Panc1 (cell line): ENCODE results near the gene GAB4. TPM values are rescaled to one million over a fixed set of nuclear protein-coding genes. Genes with fewer than 3 reads are reported as not detected.

ENCODE experiments used
- ATAC-seq: fragments of 200-7000 bp; cut with Tn5 transposase; 2 replicates; pipeline ENCODE4 v1.9.1; 2020; ENCODE audit warnings: mild to moderate bottlenecking, moderate library complexity
- BruUV-seq: library from RNA; stranded (reverse); fragments of 400-500 nt; replicated peaks from 2 replicates; lab custom pipeline; 2021; lab: Mats Ljungman, UMichigan
- CTCF ChIA-PET: fragments of 300-600 bp; sonication (Branson Sonifier 250); formaldehyde crosslinking; loops from one replicate; lab custom pipeline; 2022; ENCODE audit warnings: antibody characterized with exemption; lab: Charles Lee
- POLR2A ChIA-PET: fragments of 300-600 bp; sonication (Branson Sonifier 250); formaldehyde crosslinking; loops from one replicate; lab custom pipeline; 2022; ENCODE audit warnings: antibody characterized with exemption; lab: Charles Lee
- DNase-seq: peaks from one replicate; pipeline ENCODE4 v3.0.0-alpha.2; 2010; ENCODE audit warnings: low read depth, low spot score
- H3K27ac ChIP-seq: 2 replicates; pipeline ENCODE4 v1.5.1; 2011; ENCODE audit warnings: mild to moderate bottlenecking, low read length, inconsistent platforms
- H3K27me3 ChIP-seq: fragments of 200-500 bp; sonication (Bioruptor generic); 2 replicates; pipeline ENCODE4 v1.6.0; 2014; ENCODE audit warnings: low read length, inconsistent platforms; ENCODE audit not compliant: control insufficient read depth, insufficient read depth
- H3K36me3 ChIP-seq: fragments of 200-500 bp; sonication (Bioruptor generic); 2 replicates; pipeline ENCODE4 v1.5.1; 2014; ENCODE audit warnings: inconsistent platforms, mild to moderate bottlenecking, low read length, moderate library complexity; ENCODE audit not compliant: control insufficient read depth, insufficient read depth
- H3K4me1 ChIP-seq: 2 replicates; pipeline ENCODE4 v1.5.1; 2011; ENCODE audit warnings: inconsistent platforms, mild to moderate bottlenecking, low read length, moderate library complexity; ENCODE audit not compliant: control insufficient read depth, insufficient read depth
- H3K4me3 ChIP-seq, 2 experiments: 2 replicates each; pipeline ENCODE4 v1.5.1; 2011 to 2012; ENCODE audit warnings: low read depth in 2 of 2, low read length in 2 of 2, mild to moderate bottlenecking in 2 of 2, inconsistent platforms in 1 of 2, moderate library complexity in 1 of 2
- H3K9me3 ChIP-seq: fragments of 200-500 bp; sonication (Bioruptor generic); 2 replicates; pipeline ENCODE4 v1.5.1; 2014; ENCODE audit warnings: low read depth, mild to moderate bottlenecking, inconsistent platforms, low read length, moderate library complexity; ENCODE audit not compliant: control insufficient read depth, insufficient read depth
- POLR2AphosphoS5 ChIP-seq: IDR thresholded peaks from 2 replicates; pipeline ENCODE4 v1.6.1; 2012; ENCODE audit warnings: mild to moderate bottlenecking, low read depth, low read length, moderate library complexity
- SIN3A ChIP-seq: IDR thresholded peaks from 2 replicates; pipeline ENCODE4 v1.6.1; 2012; ENCODE audit warnings: low read depth, mild to moderate bottlenecking, low read length, moderate library complexity, borderline replicate concordance; ENCODE audit not compliant: insufficient read depth
- TCF7L2 ChIP-seq: IDR thresholded peaks from 2 replicates; pipeline ENCODE4 v1.6.1; 2011; ENCODE audit warnings: mild to moderate bottlenecking, low read depth, low read length, inconsistent platforms
- in situ Hi-C: cut with HindIII; loops from 2 replicates; pipeline ENCODE4 v1.10.0; 2016; ENCODE audit warnings: low sequenced_read_pairs, low pct_unique_long_range_greater_than_20kb
- intact Hi-C: fragments of 100-400 bp; cut with micrococcal nuclease; formaldehyde crosslinking; loops from one replicate; pipeline ENCODE4 v1.10.0; 2022; ENCODE audit not compliant: unreplicated experiment
- total RNA-seq: library from RNA; stranded (reverse); gene quantifications from one replicate; pipeline ENCODE4 v1.2.1, GENCODE V29; 2021; ENCODE audit not compliant: unreplicated experiment
- TF ChIP-seq, protein P1 (sequence below): fragments of 450-650 bp; IDR thresholded peaks from 2 replicates; pipeline ENCODE4 v1.5.1; 2017; ENCODE audit warnings: mild to moderate bottlenecking
- TF ChIP-seq, protein P2 (sequence below), 2 experiments: IDR thresholded peaks; 2 replicates each; pipeline ENCODE4 v1.6.1; 2011 to 2012; ENCODE audit warnings: low read depth in 2 of 2, control low read depth in 1 of 2, low read length in 1 of 2, mild to moderate bottlenecking in 1 of 2, moderate library complexity in 1 of 2; ENCODE audit not compliant: insufficient read depth in 1 of 2

GAB4 gene
- total RNA-seq, 1 experiment from 2014 or later, result not detected

DNA sequence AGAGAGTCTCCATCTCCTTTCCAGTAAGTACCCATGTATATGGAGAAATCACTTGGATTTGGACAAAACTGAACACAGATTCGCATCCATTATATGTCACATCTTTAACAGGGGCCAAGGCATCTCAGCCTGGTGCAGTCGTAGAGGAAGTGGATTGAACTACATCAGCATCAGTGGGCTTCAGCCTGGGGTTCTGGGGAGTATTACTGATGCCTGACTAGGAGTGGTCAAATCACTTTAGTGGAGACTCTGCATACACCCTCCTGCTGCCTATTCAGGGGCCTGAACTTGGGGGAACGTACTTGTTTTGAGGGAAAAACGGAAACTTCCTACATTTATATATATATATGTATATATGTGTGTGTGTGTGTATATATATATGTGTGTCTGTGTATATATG is 72.8 kb downstream of the GAB4 start:
- in situ Hi-C loops, result no loop called here
- no peak for ATAC-seq

DNA sequence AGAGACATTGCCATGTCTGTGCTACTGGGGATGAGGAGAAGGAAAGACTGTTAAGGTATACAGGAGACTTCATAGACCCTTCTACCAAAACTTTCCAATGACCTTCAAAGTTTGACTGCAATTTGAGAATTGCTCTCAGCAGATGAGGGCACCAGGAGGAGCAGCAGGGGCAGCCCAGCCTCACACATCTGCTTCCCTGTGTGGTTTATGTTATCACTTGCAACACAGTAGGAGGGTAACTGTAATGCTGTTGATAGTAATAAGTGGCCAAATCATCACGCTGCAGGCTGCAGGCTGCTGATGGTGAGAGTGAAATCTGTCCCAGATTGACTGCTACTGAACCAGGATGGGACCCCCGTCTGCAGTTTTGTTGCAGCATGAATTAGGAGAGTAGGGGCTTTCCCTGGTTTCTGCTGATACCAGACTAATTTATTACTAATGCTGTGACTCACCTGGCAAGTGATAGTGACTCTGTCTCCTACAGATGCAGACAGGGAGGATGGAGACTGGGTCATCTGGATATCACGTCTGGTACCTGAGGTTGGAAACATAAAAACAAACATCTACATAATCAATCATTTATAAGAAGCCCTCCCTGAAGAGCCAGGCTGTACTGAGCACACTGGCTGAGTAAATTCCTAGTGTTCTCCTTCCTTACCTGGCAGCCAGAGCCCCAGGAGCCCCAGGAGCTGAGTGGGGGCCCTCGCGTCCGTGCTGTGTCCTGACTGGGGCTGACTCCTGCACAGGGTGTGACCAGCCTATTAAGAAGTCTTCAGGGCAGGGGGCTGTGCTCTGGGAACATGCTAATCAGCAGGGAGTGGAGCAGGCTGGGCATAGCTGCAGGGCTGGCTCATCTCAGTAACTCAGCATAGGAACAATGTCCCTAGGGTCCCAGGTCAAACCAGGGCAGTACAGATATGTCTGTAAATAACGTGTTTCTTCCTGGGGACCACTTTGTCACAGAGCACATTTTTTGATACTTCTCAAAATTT is 74.4 kb downstream of the GAB4 start:
- DNase-seq, result no peak
- Histone ChIP-seq H3K27ac (no peak overlapping the region), H3K4me1 (no peaks in the 10 kb centered on the region), H3K9me3 (no peaks in the 10 kb centered on the region), H3K36me3 (no peaks in the 10 kb centered on the region), H3K27me3 (no peaks in the 10 kb centered on the region; the same call in 1 of the 2 replicates), H3K4me3 (no peak overlapping the region)
- in situ Hi-C loops (no loop called here), intact Hi-C loops (no loop called here)
- no peak for ATAC-seq
- no peak for TF ChIP-seq SIN3A
- BruUV-seq, result no TSS peak
- POLR2A ChIA-PET, result no interaction called here
- CTCF ChIA-PET, result no interaction called here

More for the DNA sequence above, 72.8 kb downstream of the GAB4 start:
- no peaks in the 10 kb centered on the region for H3K36me3 ChIP-seq
- ChIA-PET CTCF (no interaction called here), POLR2A (no interaction called here)
- TF ChIP-seq POLR2AphosphoS5 (no peak), SIN3A (no peak), TCF7L2 (no peak)
- TF ChIP-seq, protein P1, sequence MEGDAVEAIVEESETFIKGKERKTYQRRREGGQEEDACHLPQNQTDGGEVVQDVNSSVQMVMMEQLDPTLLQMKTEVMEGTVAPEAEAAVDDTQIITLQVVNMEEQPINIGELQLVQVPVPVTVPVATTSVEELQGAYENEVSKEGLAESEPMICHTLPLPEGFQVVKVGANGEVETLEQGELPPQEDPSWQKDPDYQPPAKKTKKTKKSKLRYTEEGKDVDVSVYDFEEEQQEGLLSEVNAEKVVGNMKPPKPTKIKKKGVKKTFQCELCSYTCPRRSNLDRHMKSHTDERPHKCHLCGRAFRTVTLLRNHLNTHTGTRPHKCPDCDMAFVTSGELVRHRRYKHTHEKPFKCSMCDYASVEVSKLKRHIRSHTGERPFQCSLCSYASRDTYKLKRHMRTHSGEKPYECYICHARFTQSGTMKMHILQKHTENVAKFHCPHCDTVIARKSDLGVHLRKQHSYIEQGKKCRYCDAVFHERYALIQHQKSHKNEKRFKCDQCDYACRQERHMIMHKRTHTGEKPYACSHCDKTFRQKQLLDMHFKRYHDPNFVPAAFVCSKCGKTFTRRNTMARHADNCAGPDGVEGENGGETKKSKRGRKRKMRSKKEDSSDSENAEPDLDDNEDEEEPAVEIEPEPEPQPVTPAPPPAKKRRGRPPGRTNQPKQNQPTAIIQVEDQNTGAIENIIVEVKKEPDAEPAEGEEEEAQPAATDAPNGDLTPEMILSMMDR, result no peak
- TF ChIP-seq, protein P2, sequence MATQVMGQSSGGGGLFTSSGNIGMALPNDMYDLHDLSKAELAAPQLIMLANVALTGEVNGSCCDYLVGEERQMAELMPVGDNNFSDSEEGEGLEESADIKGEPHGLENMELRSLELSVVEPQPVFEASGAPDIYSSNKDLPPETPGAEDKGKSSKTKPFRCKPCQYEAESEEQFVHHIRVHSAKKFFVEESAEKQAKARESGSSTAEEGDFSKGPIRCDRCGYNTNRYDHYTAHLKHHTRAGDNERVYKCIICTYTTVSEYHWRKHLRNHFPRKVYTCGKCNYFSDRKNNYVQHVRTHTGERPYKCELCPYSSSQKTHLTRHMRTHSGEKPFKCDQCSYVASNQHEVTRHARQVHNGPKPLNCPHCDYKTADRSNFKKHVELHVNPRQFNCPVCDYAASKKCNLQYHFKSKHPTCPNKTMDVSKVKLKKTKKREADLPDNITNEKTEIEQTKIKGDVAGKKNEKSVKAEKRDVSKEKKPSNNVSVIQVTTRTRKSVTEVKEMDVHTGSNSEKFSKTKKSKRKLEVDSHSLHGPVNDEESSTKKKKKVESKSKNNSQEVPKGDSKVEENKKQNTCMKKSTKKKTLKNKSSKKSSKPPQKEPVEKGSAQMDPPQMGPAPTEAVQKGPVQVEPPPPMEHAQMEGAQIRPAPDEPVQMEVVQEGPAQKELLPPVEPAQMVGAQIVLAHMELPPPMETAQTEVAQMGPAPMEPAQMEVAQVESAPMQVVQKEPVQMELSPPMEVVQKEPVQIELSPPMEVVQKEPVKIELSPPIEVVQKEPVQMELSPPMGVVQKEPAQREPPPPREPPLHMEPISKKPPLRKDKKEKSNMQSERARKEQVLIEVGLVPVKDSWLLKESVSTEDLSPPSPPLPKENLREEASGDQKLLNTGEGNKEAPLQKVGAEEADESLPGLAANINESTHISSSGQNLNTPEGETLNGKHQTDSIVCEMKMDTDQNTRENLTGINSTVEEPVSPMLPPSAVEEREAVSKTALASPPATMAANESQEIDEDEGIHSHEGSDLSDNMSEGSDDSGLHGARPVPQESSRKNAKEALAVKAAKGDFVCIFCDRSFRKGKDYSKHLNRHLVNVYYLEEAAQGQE (IDR thresholded peaks at IDR 0.05; ENCODE audit: insufficient read depth in 1 of 2, low read depth in 2 of 2, low read length in 1 of 2), result no peak
- H3K9me3 ChIP-seq, result no peaks in the 10 kb centered on the region
- intact Hi-C loops, result no loop called here
- H3K4me3 ChIP-seq, result no peak overlapping the region
- no peak overlapping the region for H3K27ac ChIP-seq
- no TSS peak for BruUV-seq
- DNase-seq, result no peak
- H3K4me1 ChIP-seq, result no peaks in the 10 kb centered on the region
- no peaks in the 10 kb centered on the region; the same call in 1 of the 2 replicates for H3K27me3 ChIP-seq
